ENCODE measurements around the gene TBC1D2B.

Gene TBC1D2B

DNA sequence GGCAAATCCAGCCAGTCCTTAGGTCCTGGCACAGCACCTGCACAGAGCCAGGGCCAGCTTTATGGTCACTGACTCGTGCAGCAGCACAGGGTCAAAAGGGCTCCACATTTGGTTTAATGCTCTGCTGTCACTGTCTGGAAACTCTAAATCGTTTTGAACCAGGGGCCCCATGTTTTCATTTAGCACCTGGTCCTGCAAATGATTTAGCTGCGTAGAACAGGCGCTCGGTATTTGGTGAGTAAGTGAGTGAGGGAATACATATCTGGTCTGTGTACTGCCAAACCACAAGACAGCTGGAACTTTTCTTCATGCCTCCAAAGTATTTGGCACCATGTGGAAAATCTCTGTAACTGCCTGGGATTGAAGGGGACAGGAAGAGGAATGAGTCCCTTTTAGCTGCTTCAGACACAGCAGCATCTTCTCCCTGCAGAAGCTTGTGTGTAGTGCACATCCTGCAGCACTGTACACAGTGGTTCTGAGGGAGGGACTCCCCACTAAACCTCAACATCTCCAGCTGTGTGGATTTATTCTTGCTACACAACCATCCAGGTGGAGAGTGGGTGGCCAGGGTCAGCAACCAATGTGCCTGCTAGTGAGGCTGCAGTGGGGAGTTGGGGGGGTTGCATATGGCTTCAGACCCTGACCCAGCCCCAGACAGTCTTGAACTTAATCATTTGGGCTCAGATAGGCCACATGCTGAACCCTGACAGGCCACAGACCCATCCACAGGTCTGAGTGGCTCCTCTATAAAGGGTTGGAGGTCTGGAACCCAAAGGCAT, 15.9 kb upstream of the TBC1D2B start:
- no peak overlapping the region for H3K4me3 ChIP-seq (replicated peaks; ENCODE audit: insufficient read depth, low read length)
- H3K27me3 ChIP-seq (ENCODE audit: insufficient read depth, poor library complexity, severe bottlenecking): no peaks in the 10 kb centered on the region
- no peak overlapping the region for H3K27ac ChIP-seq (replicated peaks)
- no peak for DNase-seq (ENCODE audit: low read depth in 1 of 2, low spot score in 1 of 2)
- no peak for TF ChIP-seq POLR2AphosphoS5 (IDR thresholded peaks at IDR 0.05; ENCODE audit: low read depth)
- TF ChIP-seq SPI1 (IDR thresholded peaks at IDR 0.05; ENCODE audit: borderline replicate concordance, low read depth): no peak
- TF ChIP-seq GABPA (IDR thresholded peaks at IDR 0.05; ENCODE audit: low read depth): no peak
- TF ChIP-seq, protein P1, sequence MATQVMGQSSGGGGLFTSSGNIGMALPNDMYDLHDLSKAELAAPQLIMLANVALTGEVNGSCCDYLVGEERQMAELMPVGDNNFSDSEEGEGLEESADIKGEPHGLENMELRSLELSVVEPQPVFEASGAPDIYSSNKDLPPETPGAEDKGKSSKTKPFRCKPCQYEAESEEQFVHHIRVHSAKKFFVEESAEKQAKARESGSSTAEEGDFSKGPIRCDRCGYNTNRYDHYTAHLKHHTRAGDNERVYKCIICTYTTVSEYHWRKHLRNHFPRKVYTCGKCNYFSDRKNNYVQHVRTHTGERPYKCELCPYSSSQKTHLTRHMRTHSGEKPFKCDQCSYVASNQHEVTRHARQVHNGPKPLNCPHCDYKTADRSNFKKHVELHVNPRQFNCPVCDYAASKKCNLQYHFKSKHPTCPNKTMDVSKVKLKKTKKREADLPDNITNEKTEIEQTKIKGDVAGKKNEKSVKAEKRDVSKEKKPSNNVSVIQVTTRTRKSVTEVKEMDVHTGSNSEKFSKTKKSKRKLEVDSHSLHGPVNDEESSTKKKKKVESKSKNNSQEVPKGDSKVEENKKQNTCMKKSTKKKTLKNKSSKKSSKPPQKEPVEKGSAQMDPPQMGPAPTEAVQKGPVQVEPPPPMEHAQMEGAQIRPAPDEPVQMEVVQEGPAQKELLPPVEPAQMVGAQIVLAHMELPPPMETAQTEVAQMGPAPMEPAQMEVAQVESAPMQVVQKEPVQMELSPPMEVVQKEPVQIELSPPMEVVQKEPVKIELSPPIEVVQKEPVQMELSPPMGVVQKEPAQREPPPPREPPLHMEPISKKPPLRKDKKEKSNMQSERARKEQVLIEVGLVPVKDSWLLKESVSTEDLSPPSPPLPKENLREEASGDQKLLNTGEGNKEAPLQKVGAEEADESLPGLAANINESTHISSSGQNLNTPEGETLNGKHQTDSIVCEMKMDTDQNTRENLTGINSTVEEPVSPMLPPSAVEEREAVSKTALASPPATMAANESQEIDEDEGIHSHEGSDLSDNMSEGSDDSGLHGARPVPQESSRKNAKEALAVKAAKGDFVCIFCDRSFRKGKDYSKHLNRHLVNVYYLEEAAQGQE (IDR thresholded peaks at IDR 0.05; ENCODE audit: insufficient replicate concordance, low read depth): no peak
- TF ChIP-seq, protein P2, sequence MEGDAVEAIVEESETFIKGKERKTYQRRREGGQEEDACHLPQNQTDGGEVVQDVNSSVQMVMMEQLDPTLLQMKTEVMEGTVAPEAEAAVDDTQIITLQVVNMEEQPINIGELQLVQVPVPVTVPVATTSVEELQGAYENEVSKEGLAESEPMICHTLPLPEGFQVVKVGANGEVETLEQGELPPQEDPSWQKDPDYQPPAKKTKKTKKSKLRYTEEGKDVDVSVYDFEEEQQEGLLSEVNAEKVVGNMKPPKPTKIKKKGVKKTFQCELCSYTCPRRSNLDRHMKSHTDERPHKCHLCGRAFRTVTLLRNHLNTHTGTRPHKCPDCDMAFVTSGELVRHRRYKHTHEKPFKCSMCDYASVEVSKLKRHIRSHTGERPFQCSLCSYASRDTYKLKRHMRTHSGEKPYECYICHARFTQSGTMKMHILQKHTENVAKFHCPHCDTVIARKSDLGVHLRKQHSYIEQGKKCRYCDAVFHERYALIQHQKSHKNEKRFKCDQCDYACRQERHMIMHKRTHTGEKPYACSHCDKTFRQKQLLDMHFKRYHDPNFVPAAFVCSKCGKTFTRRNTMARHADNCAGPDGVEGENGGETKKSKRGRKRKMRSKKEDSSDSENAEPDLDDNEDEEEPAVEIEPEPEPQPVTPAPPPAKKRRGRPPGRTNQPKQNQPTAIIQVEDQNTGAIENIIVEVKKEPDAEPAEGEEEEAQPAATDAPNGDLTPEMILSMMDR (IDR thresholded peaks at IDR 0.05; ENCODE audit: insufficient read depth, low read length): no peak

DNA sequence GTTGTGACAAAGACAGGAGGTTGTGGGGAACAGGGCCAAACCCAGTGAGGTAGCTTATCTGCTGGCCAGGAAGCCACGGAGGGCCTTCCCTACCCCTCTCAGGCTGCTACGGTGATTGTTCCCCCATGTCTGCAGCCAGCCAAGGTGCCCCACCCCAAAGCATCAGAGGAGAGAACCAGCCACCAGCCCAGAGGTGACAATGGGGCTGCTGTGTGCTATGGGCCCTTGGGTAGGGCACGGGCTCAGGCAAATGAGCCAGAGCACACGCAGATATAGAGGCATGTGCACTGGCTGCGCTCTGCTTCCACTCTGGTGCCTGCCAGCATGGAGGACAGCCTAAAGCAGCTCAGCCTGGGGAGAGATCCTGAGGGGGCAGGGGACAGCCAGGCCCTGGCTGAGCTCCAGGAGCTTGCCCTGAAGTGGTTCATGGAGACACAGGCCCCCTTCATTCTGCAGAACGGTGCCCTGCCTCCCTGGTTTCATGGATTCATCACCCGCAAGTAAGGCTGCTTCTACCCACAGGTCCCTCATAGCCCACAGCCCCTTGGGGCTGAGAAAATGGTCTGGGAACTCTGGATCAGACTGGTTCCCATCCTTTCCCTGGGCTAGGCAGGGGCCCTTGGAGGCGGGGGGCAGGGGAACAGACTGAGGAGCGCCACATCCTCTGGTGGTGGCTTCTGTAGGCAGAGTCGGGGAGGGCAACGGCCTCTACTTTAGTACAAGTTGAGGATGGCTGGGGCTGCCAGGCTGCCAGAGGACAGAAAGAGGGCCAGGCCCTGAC, 14.9 kb upstream of the TBC1D2B start, which contains the start of gene SH2D7:
Gene SH2D7 (plus strand): TSS at position 301 of the 781 bp plus-strand sequence. CDS start 24 bp downstream, at position 325.
- no peaks in the 10 kb centered on the region for H3K27me3 ChIP-seq (ENCODE audit: insufficient read depth, poor library complexity, severe bottlenecking)
- no peak within 1 kb of the TSS for H3K4me3 ChIP-seq (replicated peaks; ENCODE audit: insufficient read depth, low read length)
- no peak for DNase-seq (ENCODE audit: low read depth in 1 of 2, low spot score in 1 of 2)
- TF ChIP-seq POLR2AphosphoS5 (IDR thresholded peaks at IDR 0.05; ENCODE audit: low read depth): no peak
- TF ChIP-seq, protein P1 (IDR thresholded peaks at IDR 0.05; ENCODE audit: insufficient replicate concordance, low read depth): no peak
- TF ChIP-seq, protein P2 (IDR thresholded peaks at IDR 0.05; ENCODE audit: insufficient read depth, low read length): no peak
- TF ChIP-seq SPI1 (IDR thresholded peaks at IDR 0.05; ENCODE audit: borderline replicate concordance, low read depth): no peak
- TF ChIP-seq GABPA (IDR thresholded peaks at IDR 0.05; ENCODE audit: low read depth): no peak
- no peak within 1 kb of the TSS for H3K27ac ChIP-seq (replicated peaks)

DNA sequence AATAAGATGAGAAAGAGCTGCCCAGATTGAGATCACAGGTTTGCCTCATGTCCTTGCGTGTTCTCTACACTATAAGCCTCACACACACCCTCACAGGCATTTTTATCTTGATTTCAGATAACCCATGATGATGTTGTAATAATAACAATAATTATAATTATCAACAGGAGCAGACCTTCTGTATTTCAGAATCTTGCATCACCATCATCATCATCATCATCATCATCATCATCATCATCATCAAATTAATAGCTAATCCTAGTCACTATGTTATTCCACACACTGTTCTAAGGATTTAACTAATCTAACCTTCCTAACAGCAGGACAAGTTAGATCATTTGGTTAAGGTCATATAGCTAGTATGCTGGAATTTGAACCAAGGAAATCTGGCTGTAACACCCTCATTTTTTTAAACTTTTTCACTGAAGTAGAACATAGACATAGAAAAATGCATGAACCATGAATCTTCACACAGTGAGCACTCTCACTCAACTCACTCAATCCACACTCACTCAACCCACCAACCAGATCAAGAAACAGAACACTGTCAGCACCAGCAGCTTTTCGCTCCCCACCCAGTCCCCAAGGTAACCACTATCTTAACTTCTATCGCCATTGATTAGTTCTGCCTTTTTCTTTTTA, 13.0 kb upstream of the TBC1D2B start:
- H3K4me3 ChIP-seq (replicated peaks; ENCODE audit: insufficient read depth, low read length): no peak overlapping the region
- no peak for TF ChIP-seq SPI1 (IDR thresholded peaks at IDR 0.05; ENCODE audit: borderline replicate concordance, low read depth)
- TF ChIP-seq POLR2AphosphoS5 (IDR thresholded peaks at IDR 0.05; ENCODE audit: low read depth): no peak
- TF ChIP-seq, protein P1 (IDR thresholded peaks at IDR 0.05; ENCODE audit: insufficient replicate concordance, low read depth): no peak
- TF ChIP-seq, protein P2 (IDR thresholded peaks at IDR 0.05; ENCODE audit: insufficient read depth, low read length): no peak
- no peak for TF ChIP-seq GABPA (IDR thresholded peaks at IDR 0.05; ENCODE audit: low read depth)
- H3K27me3 ChIP-seq (ENCODE audit: insufficient read depth, poor library complexity, severe bottlenecking): no peaks in the 10 kb centered on the region
- H3K27ac ChIP-seq (replicated peaks): no peak overlapping the region
- no peak for DNase-seq (ENCODE audit: low read depth in 1 of 2, low spot score in 1 of 2)

Measured in HL-60 (cell line).